H1 (cell line): Measurements from ENCODE around the gene RNPEPL1. TPM values are rescaled to one million over a fixed set of nuclear protein-coding genes. Genes with fewer than 3 reads are reported as not detected.

Experiments used
- CTCF ChIA-PET: fragments of 300-600 bp; sonication (Branson Sonifier 250); formaldehyde crosslinking; loops from one replicate; lab custom pipeline; 2021; ENCODE audit not compliant: partially characterized antibody; lab: Charles Lee
- POLR2A ChIA-PET: fragments of 300-600 bp; sonication (Branson Sonifier 250); formaldehyde crosslinking; loops from one replicate; lab custom pipeline; 2021; ENCODE audit warnings: inconsistent platforms; ENCODE audit not compliant: partially characterized antibody; lab: Charles Lee
- DNase-seq, 2 experiments: peaks; one replicate each; pipeline versions ENCODE4 v3.0.0 to v3.0.0-alpha.2; 2010 to 2022; ENCODE audit warnings: low spot score in 2 of 2, low read depth in 1 of 2, mixed read lengths in 1 of 2
- FAIRE-seq: peaks from 2 replicates; lab custom pipeline; 2011; peaks lifted over from hg19 to GRCh38; lab: Jason Lieb, UNC
- H2AFZ ChIP-seq: 2 replicates; pipeline ENCODE4 v1.8.1; 2012; ENCODE audit warnings: low read length, inconsistent platforms
- H2AK5ac ChIP-seq: 2 replicates; pipeline ENCODE4 v1.6.1; 2013; ENCODE audit warnings: low read depth, low read length
- H2BK120ac ChIP-seq: replicated peaks from 2 replicates; pipeline ENCODE3; 2013; ENCODE audit warnings: low read depth, low read length, inconsistent platforms
- H2BK12ac ChIP-seq: 2 replicates; pipeline ENCODE4 v1.6.1; 2013; ENCODE audit warnings: low read depth, low read length
- H2BK15ac ChIP-seq: 2 replicates; pipeline ENCODE4 v1.6.1; 2013; ENCODE audit warnings: low read length
- H2BK20ac ChIP-seq: 2 replicates; pipeline ENCODE4 v1.6.1; 2013; ENCODE audit warnings: low read length
- H2BK5ac ChIP-seq: 2 replicates; pipeline ENCODE4 v1.6.1; 2013; ENCODE audit warnings: low read depth, low read length
- H3K14ac ChIP-seq: 2 replicates; pipeline ENCODE4 v1.6.1; 2013; ENCODE audit warnings: inconsistent platforms; ENCODE audit not compliant: insufficient read length
- H3K18ac ChIP-seq: 2 replicates; pipeline ENCODE4 v1.6.1; 2013; ENCODE audit warnings: low read length; ENCODE audit errors: extremely low read depth
- H3K23ac ChIP-seq: 2 replicates; pipeline ENCODE4 v1.6.1; 2013; ENCODE audit warnings: inconsistent platforms; ENCODE audit not compliant: insufficient read length
- H3K23me2 ChIP-seq: 2 replicates; pipeline ENCODE4 v1.6.1; 2013; ENCODE audit warnings: low read depth, low read length
- H3K27ac ChIP-seq: 2 replicates; pipeline ENCODE4 v1.6.1; 2011; ENCODE audit warnings: low read depth, low read length, inconsistent platforms
- H3K27me3 ChIP-seq, 4 experiments: replicated peaks in 1 of 4; 1 replicate in 1 of 4; 2 replicates in 3 of 4; pipeline versions ENCODE4 v1.6.1 to v1.8.1; 2011 to 2013; ENCODE audit warnings: low read length in 3 of 4, mild to moderate bottlenecking in 3 of 4, inconsistent platforms in 2 of 4, mixed read lengths in 2 of 4, moderate library complexity in 1 of 4; ENCODE audit not compliant: control insufficient read depth in 3 of 4, insufficient read depth in 3 of 4; ENCODE audit errors: extremely low read depth in 1 of 4
- H3K36me3 ChIP-seq, 4 experiments: 2 replicates each; pipeline versions ENCODE4 v1.6.1 to v1.8.1; 2011 to 2013; ENCODE audit warnings: mild to moderate bottlenecking in 4 of 4, low read length in 3 of 4, moderate library complexity in 2 of 4, control low read depth in 1 of 4, inconsistent platforms in 1 of 4; ENCODE audit not compliant: insufficient read depth in 4 of 4, control insufficient read depth in 2 of 4
- H3K4ac ChIP-seq: replicated peaks from 2 replicates; pipeline ENCODE3; 2013; ENCODE audit warnings: low read length, low read depth, mixed read lengths, inconsistent platforms; ENCODE audit not compliant: insufficient read length
- H3K4me1 ChIP-seq, 4 experiments: replicated peaks in 1 of 4; 1 replicate in 1 of 4; 2 replicates in 3 of 4; pipeline versions ENCODE4 v1.6.1 to v1.8.1; 2011 to 2013; ENCODE audit warnings: low read length in 3 of 4, inconsistent platforms in 2 of 4, mixed read lengths in 1 of 4; ENCODE audit not compliant: insufficient read depth in 4 of 4, control insufficient read depth in 3 of 4
- H3K4me2 ChIP-seq, 2 experiments: 2 replicates each; pipeline versions ENCODE4 v1.6.1 to v1.8.1; 2011 to 2013; ENCODE audit warnings: low read depth in 2 of 2, low read length in 2 of 2, control low read depth in 1 of 2, inconsistent platforms in 1 of 2, mild to moderate bottlenecking in 1 of 2; ENCODE audit not compliant: insufficient read depth in 1 of 2
- H3K4me3 ChIP-seq, 4 experiments: fragments of 200-600, 300-600 bp in 1 of 4; sonication (generic), shearing (Covaris generic), sonication (Bioruptor Twin) in 1 of 4; 2 replicates each; pipeline versions ENCODE4 v1.5.1 to v1.8.1; 2011 to 2016; ENCODE audit warnings: low read length in 4 of 4, low read depth in 3 of 4, control low read depth in 2 of 4, inconsistent platforms in 2 of 4, mild to moderate bottlenecking in 2 of 4, mixed read lengths in 1 of 4, moderate library complexity in 1 of 4; ENCODE audit not compliant: insufficient read depth in 2 of 4; ENCODE audit errors: extremely low read depth in 1 of 4
- H3K56ac ChIP-seq: replicated peaks from 2 replicates; pipeline ENCODE3; 2013; ENCODE audit warnings: low read depth, mild to moderate bottlenecking, mixed read lengths, low read length, inconsistent platforms; ENCODE audit not compliant: insufficient read length
- H3K79me1 ChIP-seq: 2 replicates; pipeline ENCODE4 v1.6.1; 2013; ENCODE audit warnings: low read depth, low read length, control low read depth
- H3K79me2 ChIP-seq, 2 experiments: 2 replicates each; pipeline versions ENCODE4 v1.6.1 to v1.8.1; 2012 to 2013; ENCODE audit warnings: low read length in 2 of 2, mild to moderate bottlenecking in 2 of 2, inconsistent platforms in 1 of 2; ENCODE audit not compliant: insufficient read depth in 2 of 2, control insufficient read depth in 1 of 2
- H3K9ac ChIP-seq, 4 experiments: replicated peaks in 1 of 4; 1 replicate in 1 of 4; 2 replicates in 3 of 4; pipeline versions ENCODE4 v1.6.1 to v1.8.1; 2011 to 2013; ENCODE audit warnings: low read depth in 3 of 4, low read length in 3 of 4, control low read depth in 2 of 4, mild to moderate bottlenecking in 2 of 4, moderate library complexity in 2 of 4, inconsistent platforms in 1 of 4; ENCODE audit errors: extremely low read depth in 1 of 4
- H3K9me3 ChIP-seq, 2 experiments: 2 replicates each; pipeline versions ENCODE4 v1.6.1 to v1.8.1; 2012 to 2013; ENCODE audit warnings: mild to moderate bottlenecking in 2 of 2, moderate library complexity in 2 of 2, control low read depth in 1 of 2, inconsistent platforms in 1 of 2, low read depth in 1 of 2, low read length in 1 of 2, mixed read lengths in 1 of 2; ENCODE audit not compliant: insufficient read depth in 2 of 2
- H4K20me1 ChIP-seq, 2 experiments: replicated peaks in 1 of 2; 2 replicates each; pipeline versions ENCODE3 to v1.8.1; 2011 to 2013; ENCODE audit warnings: inconsistent platforms in 2 of 2, low read length in 2 of 2, mild to moderate bottlenecking in 1 of 2; ENCODE audit not compliant: insufficient read depth in 2 of 2, control insufficient read depth in 1 of 2
- H4K5ac ChIP-seq: 2 replicates; pipeline ENCODE4 v1.6.1; 2013; ENCODE audit warnings: low read length, low read depth, mixed read lengths, inconsistent platforms; ENCODE audit not compliant: insufficient read length
- H4K8ac ChIP-seq: 2 replicates; pipeline ENCODE4 v1.8.0; 2013; ENCODE audit warnings: mild to moderate bottlenecking, moderate library complexity, low read length, inconsistent platforms; ENCODE audit not compliant: insufficient read depth; ENCODE audit errors: extremely low read depth
- H4K91ac ChIP-seq: replicated peaks from 2 replicates; pipeline ENCODE3; 2013; ENCODE audit warnings: low read length, mixed read lengths, inconsistent platforms; ENCODE audit not compliant: insufficient read length
- ASH2L ChIP-seq: fragments of 200-600, 300-600 bp; sonication (generic); IDR thresholded peaks from one replicate; pipeline ENCODE4 v1.7.1; 2017; ENCODE audit warnings: low read length
- BCL11A ChIP-seq, 2 experiments: IDR thresholded peaks; one replicate each; pipeline ENCODE4 v1.6.1; 2011; ENCODE audit warnings: low read depth in 2 of 2, low read length in 2 of 2, mild to moderate bottlenecking in 2 of 2
- RXRA ChIP-seq: IDR thresholded peaks from 2 replicates; pipeline ENCODE4 v1.6.1; 2011; ENCODE audit warnings: low read depth, mild to moderate bottlenecking, low read length, moderate library complexity; ENCODE audit not compliant: insufficient read depth
- TBP ChIP-seq: IDR thresholded peaks from 2 replicates; pipeline ENCODE4 v1.6.1; 2011; ENCODE audit warnings: low read depth, low read length, improper control_type of control experiment
- TCF12 ChIP-seq: IDR thresholded peaks from 2 replicates; pipeline ENCODE4 v1.6.1; 2011; ENCODE audit warnings: low read depth, mild to moderate bottlenecking, low read length
- WGBS, 2 experiments: shearing (Covaris generic) in 1 of 2; methylation state at CpG; one replicate each; pipeline versions ENCODE4 v1.1.6 to v1.1.7; 2013 to 2015; ENCODE audit warnings: low lambda C conversion rate in 2 of 2, mixed read lengths in 2 of 2, inconsistent platforms in 1 of 2, low coverage in 1 of 2, missing lambda C conversion rate in 1 of 2; ENCODE audit not compliant: insufficient replicate concordance in 2 of 2, insufficient coverage in 1 of 2, insufficient read length in 1 of 2; ENCODE audit errors: extremely low coverage in 1 of 2, missing lambda C conversion rate in 1 of 2; 5-methylcytosine and 5-hydroxymethylcytosine counted together
- polyA plus RNA-seq, 7 experiments: library from polyadenylated mRNA; depleted of rRNA in 3 of 7; stranded (reverse) in 5 of 7; unstranded in 2 of 7; fragments of >200 nt in 5 of 7; fragments of 200-250 nt in 2 of 7; gene quantifications; 1 replicate in 5 of 7; 2 replicates in 1 of 7; 4 replicates in 1 of 7; pipeline versions ENCODE4 v1.2.1 to v1.2.3, GENCODE V29; 2011 to 2013; ENCODE audit warnings: missing spikeins in 2 of 7, mixed read lengths in 2 of 7
- total RNA-seq: library from RNA; stranded (reverse); fragmentation: NEBNext Ultra II Directional; extraction: Animal tissue kit (Norgen Biotek cat#: 25700); gene quantifications from 2 replicates; pipeline ENCODE4 v1.2.1, GENCODE V29; 2021

RNPEPL1 gene
- total and polyA plus RNA-seq, 2 of the 8 experiments (the other 6 are each of a cell fraction or from before 2014, with no cell fraction given) = 9.0 to 11.3 TPM

DNA sequence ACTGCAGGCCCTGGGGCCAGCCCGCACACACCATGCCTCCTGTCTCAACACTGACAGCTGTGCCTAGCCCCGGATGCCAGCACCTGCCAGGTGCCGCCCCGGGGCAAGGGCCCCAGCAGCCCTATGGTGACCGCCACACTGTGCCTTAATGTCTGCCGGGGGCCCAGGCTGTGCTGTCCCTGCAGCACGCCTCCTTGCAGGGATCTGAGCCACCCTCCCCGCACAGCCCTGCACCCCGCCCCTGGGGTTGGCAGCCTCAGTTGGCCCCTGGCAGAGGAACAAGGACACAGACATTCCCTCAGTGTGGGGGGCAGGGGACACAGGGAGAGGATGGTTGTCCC is 9.8 kb downstream of the RNPEPL1 start:
- Histone ChIP-seq H3K9me3 (no peaks in the 10 kb centered on the region), H3K23ac (no peak overlapping the region), H3K79me2 (0 out of 4 replicates have a peak, but pooled peaks cover 0 to 5% of the 10 kb centered on the region in 2 experiments), H2BK15ac (no peak overlapping the region), H3K27me3 (no peaks in the 10 kb centered on the region), H4K8ac (no peak overlapping the region), H3K4me1 (peaks cover 0 to 9% (median 0%) of the 10 kb centered on the region in 4 experiments; a peak in 2 of 7 replicates), H2AK5ac (no peak overlapping the region), H3K56ac (no peak overlapping the region), H3K18ac (no peak overlapping the region), H3K14ac (no peak overlapping the region), H2AFZ (no peak overlapping the region), H4K91ac (no peak overlapping the region), H3K4ac (no peak overlapping the region), H3K27ac (no peak overlapping the region), H2BK12ac (no peak overlapping the region), H4K5ac (no peak overlapping the region), H3K9ac (no peak overlapping the region), H4K20me1 (peaks cover 8 to 18% of the 10 kb centered on the region in 2 experiments), H3K23me2 (no peaks in the 10 kb centered on the region), H2BK5ac (no peak overlapping the region), H3K4me3 (no peak overlapping the region), H3K4me2 (no peak overlapping the region), H2BK120ac (no peak overlapping the region), H3K79me1 (peaks cover 7% of the 10 kb centered on the region), H2BK20ac (no peak overlapping the region), H3K36me3 (no peaks in the 10 kb centered on the region)
- ChIA-PET CTCF (interaction anchor here (0.7 to 1.2 kb wide), 3 partner anchors 12 to 25 kb away, joined by 3 to 5 read pairs (median 3); no protein-coding TSS in a partner anchor), POLR2A (interaction anchor here (1.4 kb wide), 1 partner anchor 12 kb away, joined by 3 read pairs; no protein-coding TSS in a partner anchor)
- WGBS, 2 experiments = 96% methylated on average over 5 of the region's 9 CpGs; no CpG with 5 or more reads in 1 of the 2 experiments
- no peak for FAIRE-seq
- no peak for TF ChIP-seq BCL11A (IDR thresholded peaks at IDR 0.05; ENCODE audit: low read depth in 2 of 2, low read length in 2 of 2)
- TF ChIP-seq ASH2L = no peak
- no peak for TF ChIP-seq TBP
- TF ChIP-seq RXRA = no peak
- TF ChIP-seq TCF12 = no peak
- no peak for DNase-seq
